ENCODE data around the gene AGAP9.

- TF ChIP-seq EZH2phosphoT487 (IDR thresholded peaks at IDR 0.05; ENCODE audit: insufficient read depth, low read depth) (no peak), EZH2 (IDR thresholded peaks at IDR 0.05; ENCODE audit: insufficient read depth, poor library complexity, severe bottlenecking) (no peak)
These were observed 70.1 kb downstream of the AGAP9 start for GRCh38 chr10:47453141-47454007.

Data from GM23248 (cell line).